ENCODE results near the gene FANCG.

The FANCG gene

DNA sequence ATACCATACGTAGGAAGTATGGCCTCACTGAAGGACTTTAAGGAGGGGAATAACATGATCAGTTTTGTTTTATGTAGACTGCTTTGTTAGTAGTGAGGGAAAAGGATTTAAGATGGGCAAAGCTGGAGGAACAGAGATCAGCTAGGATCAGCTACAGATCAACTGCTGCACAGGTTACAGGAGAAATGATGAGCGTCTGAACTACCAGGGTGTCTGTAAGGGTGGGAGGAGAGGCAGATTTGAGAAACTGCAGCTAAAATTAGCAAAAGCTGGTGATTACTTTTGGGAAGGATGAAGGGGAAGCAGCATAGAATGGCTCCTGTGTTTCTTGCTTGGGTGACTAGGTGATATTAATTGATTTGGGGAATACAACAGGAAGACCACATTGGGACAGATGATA lies 46.6 kb downstream of the FANCG start:
- Histone ChIP-seq H3K4me3 (ENCODE audit: severe bottlenecking) (no peak overlapping the region), H3K4me1 (ENCODE audit: insufficient read depth, poor library complexity, severe bottlenecking) (no peaks in the 10 kb centered on the region), H3K9me3 (ENCODE audit: severe bottlenecking) (no peaks in the 10 kb centered on the region), H3K27ac (ENCODE audit: poor library complexity, severe bottlenecking) (no peak overlapping the region), H3K36me3 (ENCODE audit: low read depth) (no peaks in the 10 kb centered on the region), H3K27me3 (ENCODE audit: insufficient read depth, poor library complexity, severe bottlenecking) (no peaks in the 10 kb centered on the region)
- TF ChIP-seq, protein P1, sequence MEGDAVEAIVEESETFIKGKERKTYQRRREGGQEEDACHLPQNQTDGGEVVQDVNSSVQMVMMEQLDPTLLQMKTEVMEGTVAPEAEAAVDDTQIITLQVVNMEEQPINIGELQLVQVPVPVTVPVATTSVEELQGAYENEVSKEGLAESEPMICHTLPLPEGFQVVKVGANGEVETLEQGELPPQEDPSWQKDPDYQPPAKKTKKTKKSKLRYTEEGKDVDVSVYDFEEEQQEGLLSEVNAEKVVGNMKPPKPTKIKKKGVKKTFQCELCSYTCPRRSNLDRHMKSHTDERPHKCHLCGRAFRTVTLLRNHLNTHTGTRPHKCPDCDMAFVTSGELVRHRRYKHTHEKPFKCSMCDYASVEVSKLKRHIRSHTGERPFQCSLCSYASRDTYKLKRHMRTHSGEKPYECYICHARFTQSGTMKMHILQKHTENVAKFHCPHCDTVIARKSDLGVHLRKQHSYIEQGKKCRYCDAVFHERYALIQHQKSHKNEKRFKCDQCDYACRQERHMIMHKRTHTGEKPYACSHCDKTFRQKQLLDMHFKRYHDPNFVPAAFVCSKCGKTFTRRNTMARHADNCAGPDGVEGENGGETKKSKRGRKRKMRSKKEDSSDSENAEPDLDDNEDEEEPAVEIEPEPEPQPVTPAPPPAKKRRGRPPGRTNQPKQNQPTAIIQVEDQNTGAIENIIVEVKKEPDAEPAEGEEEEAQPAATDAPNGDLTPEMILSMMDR (IDR thresholded peaks at IDR 0.05; ENCODE audit: poor library complexity, severe bottlenecking), result no peak
- ATAC-seq (ENCODE audit: low read depth) (no peak), DNase-seq (ENCODE audit: low spot score) (no peak)

DNA sequence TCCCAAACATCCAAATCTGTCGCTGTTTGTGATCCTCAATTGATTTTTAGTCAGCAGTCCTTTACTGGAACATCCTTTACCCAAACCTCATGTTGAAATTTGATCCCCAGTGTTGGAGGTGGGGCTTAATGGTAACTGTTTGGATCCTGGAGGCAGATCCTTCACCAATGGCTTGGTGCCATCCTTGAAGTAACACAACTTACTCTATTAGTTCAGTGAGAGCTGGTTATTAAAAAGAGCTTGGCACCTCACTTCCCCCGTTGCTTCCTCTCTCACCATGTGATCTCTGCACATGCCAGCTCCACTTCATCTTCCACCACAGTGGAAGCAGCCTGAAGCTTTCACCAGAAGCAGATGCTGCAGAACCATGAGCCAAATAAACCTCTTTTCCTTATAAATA lies 49.9 kb downstream of the FANCG start:
- no peaks in the 10 kb centered on the region for H3K9me3 ChIP-seq (ENCODE audit: severe bottlenecking)
- peaks cover 10% of the 10 kb centered on the region for H3K4me1 ChIP-seq (ENCODE audit: insufficient read depth, poor library complexity, severe bottlenecking)
- no peaks in the 10 kb centered on the region for H3K36me3 ChIP-seq (ENCODE audit: low read depth)
- H3K4me3 ChIP-seq (ENCODE audit: severe bottlenecking), result no peak overlapping the region
- no peak for DNase-seq (ENCODE audit: low spot score)
- no peak overlapping the region for H3K27ac ChIP-seq (ENCODE audit: poor library complexity, severe bottlenecking)
- TF ChIP-seq, protein P1 (IDR thresholded peaks at IDR 0.05; ENCODE audit: poor library complexity, severe bottlenecking), result no peak
- H3K27me3 ChIP-seq (ENCODE audit: insufficient read depth, poor library complexity, severe bottlenecking), result no peaks in the 10 kb centered on the region
- no peak for ATAC-seq (ENCODE audit: low read depth)

GRCh38 chr9:35029241-35029640 lies 50.5 kb downstream of the FANCG start:
- ATAC-seq (ENCODE audit: low read depth) (no peak), DNase-seq (ENCODE audit: low spot score) (no peak)
- Histone ChIP-seq H3K4me3 (ENCODE audit: severe bottlenecking) (no peak overlapping the region), H3K9me3 (ENCODE audit: severe bottlenecking) (no peaks in the 10 kb centered on the region), H3K27ac (ENCODE audit: poor library complexity, severe bottlenecking) (no peak overlapping the region), H3K4me1 (ENCODE audit: insufficient read depth, poor library complexity, severe bottlenecking) (peaks cover 10% of the 10 kb centered on the region), H3K36me3 (ENCODE audit: low read depth) (no peaks in the 10 kb centered on the region), H3K27me3 (ENCODE audit: insufficient read depth, poor library complexity, severe bottlenecking) (no peaks in the 10 kb centered on the region)
- TF ChIP-seq, protein P1 (IDR thresholded peaks at IDR 0.05; ENCODE audit: poor library complexity, severe bottlenecking), result no peak

DNA sequence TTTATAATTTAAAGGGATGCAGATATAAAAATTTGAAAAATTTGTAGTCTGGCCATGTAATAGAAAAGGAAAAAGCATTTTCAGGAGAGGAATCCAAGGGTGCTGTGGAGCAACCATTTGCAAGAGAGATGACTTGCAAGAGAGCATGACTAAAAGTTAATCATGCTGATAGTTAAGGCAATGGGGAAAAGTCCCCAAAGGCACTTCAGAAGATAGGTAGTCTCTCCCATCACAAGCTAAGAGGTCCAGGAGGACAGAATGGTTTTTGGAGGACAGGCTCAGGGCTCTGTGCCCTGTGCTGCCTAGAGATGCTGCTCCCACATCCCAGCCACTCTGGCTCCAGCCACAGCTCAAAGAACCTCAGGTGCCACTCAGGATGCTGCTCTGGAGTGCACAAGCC lies 51.4 kb downstream of the FANCG start:
- Histone ChIP-seq H3K4me1 (ENCODE audit: insufficient read depth, poor library complexity, severe bottlenecking) (peaks cover 10% of the 10 kb centered on the region), H3K27me3 (ENCODE audit: insufficient read depth, poor library complexity, severe bottlenecking) (no peaks in the 10 kb centered on the region), H3K36me3 (ENCODE audit: low read depth) (no peaks in the 10 kb centered on the region), H3K4me3 (ENCODE audit: severe bottlenecking) (no peak overlapping the region), H3K27ac (ENCODE audit: poor library complexity, severe bottlenecking) (no peak overlapping the region), H3K9me3 (ENCODE audit: severe bottlenecking) (no peaks in the 10 kb centered on the region)
- TF ChIP-seq, protein P1 (IDR thresholded peaks at IDR 0.05; ENCODE audit: poor library complexity, severe bottlenecking), result no peak
- ATAC-seq (ENCODE audit: low read depth) (no peak), DNase-seq (ENCODE audit: low spot score) (no peak)

- Histone ChIP-seq H3K4me1 (ENCODE audit: insufficient read depth, poor library complexity, severe bottlenecking) (peaks cover 10% of the 10 kb centered on the region), H3K36me3 (ENCODE audit: low read depth) (no peaks in the 10 kb centered on the region), H3K27me3 (ENCODE audit: insufficient read depth, poor library complexity, severe bottlenecking) (no peaks in the 10 kb centered on the region), H3K27ac (ENCODE audit: poor library complexity, severe bottlenecking) (peak overlapping the region; percentile 18), H3K9me3 (ENCODE audit: severe bottlenecking) (no peaks in the 10 kb centered on the region), H3K4me3 (ENCODE audit: severe bottlenecking) (no peak overlapping the region)
- DNase-seq (ENCODE audit: low spot score), result no peak
- TF ChIP-seq, protein P1 (IDR thresholded peaks at IDR 0.05; ENCODE audit: poor library complexity, severe bottlenecking), result no peak
- no peak for ATAC-seq (ENCODE audit: low read depth)
These were observed 51.9 kb downstream of the FANCG start for GRCh38 chr9:35027860-35028259.

All from RWPE2 (cell line).